ENCODE data around the gene GART.

- TF ChIP-seq CTCF (conservative IDR thresholded peaks at IDR 0.05 in 1 of 2, IDR thresholded peaks at IDR 0.05 in 1 of 2; ENCODE audit: extremely low read depth in 1 of 2, insufficient read depth in 1 of 2, low read depth in 1 of 2, low read length in 2 of 2) (no peak), EZH2 (IDR thresholded peaks at IDR 0.05; ENCODE audit: borderline replicate concordance, low read length) (no peak)
Measured at GRCh38 chr21:33480481-33481103, 61.3 kb downstream of the GART start.
